Left kidney (tissue), 2 donors: ENCODE data around the gene MMP12. TPM values are rescaled to one million over a fixed set of nuclear protein-coding genes. Genes with fewer than 3 reads are reported as not detected.

ENCODE experiments used
- DNase-seq: peaks from one replicate; pipeline ENCODE4 v3.0.0-alpha.2; 2013
- polyA plus RNA-seq: library from polyadenylated mRNA; unstranded; fragments of 120-200 nt; gene quantifications from one replicate; pipeline ENCODE4 v1.2.1, GENCODE V29; 2013; ENCODE audit not compliant: insufficient read length

MMP12 gene
- polyA plus RNA-seq, 1 donor = 4.4 TPM

DNA sequence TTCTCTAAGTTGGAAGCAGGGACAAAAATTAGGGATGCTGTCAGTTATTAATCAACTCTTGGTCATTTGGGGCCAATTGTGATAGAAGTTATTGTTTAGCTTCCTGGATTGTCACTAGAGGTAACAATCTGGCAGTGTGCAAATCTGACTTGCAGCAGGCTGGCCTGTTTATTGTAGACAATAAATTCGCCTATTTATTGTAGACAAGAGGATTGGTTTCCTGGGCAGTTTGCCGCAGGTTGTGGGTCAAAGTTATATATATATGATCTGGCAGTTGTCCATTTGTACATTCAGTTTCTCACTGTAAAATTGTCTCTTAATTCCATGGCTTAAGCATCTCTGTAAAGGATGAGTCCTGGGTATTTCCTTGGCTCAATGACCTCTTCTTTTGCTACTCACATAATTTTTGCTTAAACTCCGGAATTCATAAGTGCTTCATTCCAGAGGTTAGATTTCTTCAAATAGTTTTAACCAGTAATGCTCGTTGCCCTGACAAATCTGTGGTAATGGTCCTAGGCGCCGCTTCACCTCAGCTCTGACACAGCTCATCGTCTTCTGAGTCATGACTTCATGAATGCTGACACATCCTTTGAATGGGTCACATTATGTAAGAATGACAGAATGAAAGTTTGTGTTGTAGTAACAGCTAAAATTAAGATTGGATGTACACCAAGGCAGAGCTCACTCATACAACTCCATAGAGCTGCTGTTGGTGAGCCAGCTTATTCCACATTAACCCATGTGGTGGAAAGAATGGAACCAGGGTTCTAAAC is 23.6 kb downstream of the MMP12 start:
- no peak for DNase-seq

DNA sequence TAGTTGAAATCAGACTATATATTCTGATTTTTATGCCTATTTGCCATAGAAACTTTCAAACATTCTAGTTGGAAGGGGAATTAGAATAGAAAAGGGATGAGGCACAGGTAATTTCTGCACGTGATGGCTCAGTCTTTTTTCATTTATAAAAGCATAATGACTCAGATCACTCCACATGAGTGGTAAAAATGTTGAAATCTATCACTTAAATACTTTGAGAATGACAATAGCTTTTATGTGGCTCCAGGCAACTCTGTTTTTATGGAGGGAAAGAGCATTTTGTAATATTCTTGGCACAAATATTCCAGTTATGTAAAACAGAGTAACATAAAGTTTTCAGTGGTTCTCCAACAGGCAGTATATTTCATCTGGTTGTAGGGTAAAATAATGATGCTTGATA is 25.5 kb downstream of the MMP12 start:
- no peak for DNase-seq

DNA sequence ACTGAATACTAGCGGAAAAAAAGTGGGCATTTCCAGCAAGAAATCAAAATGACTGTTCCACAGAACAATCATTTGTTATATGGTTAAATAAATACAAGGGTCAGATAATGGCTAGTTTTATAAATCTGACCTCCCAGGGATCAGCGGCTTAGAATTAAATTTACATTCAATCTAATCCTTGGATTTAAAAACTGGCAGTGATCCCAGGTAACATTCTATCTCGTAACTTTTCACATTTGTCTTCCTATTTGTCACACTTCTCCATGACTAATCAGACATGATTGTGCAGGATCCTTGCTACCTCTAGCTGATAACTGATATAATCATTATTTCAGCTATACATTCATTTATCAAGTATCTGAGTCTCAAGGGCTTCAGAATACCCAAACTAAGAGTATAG is 28.5 kb downstream of the MMP12 start:
- DNase-seq = no peak

DNA sequence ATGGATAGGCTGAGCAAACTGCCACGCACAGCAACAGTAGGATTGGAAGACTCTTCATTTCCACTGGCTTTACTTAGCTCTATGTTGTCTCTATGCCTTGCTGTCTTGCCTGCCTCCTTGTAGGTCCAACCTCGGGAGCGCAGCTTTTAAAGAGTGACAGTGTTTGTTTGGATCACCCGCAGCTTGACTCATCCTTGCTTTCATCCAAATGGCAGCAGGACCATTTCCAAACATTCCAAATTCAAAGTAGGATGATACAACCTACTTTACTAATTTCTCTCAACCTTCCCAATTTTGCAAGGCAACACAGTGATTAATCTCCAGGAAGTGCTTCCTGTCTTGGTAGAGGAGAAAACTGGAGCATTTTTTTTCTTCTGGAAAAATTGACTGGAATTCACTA is 31.3 kb downstream of the MMP12 start, which contains the start of gene MMP3:
MMP3 (minus strand) TSS at position 121 of the 400 bp plus-strand sequence; CDS start at position 58, 63 bp downstream.
- DNase-seq = no peak

DNA sequence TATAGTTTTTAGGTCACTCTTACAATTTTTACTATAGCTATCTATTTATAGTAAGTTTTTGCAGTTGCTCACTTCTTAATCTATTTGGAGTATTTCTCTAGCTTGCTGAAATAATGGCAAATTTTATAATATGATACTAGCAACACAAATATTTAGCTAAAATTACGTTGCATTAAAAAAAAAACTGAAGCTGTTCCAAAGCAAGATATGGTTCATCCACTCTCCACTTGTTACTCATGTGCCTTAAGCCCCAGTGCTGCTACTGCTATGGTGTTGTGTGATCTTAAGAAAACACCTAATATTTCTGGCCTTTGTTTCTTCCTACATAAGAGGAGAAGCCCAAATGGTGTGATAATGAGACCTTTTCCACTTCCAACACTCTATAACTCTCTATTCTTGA is 31.9 kb downstream of the MMP12 start:
- DNase-seq = no peak

DNA sequence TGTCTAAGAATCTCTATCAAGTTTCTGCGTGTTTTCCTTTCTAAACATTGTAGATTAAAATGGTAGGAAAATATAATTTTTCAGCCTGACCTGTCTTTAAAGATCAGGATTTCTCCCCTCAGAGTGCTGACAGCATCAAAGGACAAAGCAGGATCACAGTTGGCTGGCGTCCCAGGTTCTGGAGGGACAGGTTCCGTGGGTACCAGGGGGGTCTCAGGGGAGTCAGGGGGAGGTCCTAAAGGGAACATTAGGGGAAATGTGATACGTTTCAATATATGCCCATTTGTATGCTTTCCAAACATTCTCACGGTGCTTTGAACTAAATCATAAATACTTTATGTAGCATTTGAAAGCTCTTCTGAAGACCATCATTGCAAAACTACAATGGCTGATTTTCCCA is 34.8 kb downstream of the MMP12 start:
- no peak for DNase-seq

DNA sequence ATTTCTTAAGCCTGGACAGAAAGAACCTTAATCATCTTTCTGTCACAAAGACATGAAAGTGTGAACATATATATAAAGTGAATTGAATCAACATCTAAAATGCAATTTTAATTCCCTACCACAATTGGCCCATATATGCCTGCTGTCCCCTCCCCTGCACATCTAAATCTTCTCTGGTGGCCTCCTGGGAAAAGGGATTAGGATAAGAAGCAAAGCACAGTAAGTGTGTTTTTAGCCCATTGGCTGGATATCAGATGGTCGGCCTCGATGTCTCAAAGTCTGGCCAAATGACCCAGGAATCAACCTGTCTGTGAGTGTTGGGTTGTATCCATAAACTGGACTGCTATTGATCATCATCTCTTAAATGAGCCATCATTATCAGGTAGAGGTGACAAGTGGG is 37.1 kb downstream of the MMP12 start:
- no peak for DNase-seq

DNA sequence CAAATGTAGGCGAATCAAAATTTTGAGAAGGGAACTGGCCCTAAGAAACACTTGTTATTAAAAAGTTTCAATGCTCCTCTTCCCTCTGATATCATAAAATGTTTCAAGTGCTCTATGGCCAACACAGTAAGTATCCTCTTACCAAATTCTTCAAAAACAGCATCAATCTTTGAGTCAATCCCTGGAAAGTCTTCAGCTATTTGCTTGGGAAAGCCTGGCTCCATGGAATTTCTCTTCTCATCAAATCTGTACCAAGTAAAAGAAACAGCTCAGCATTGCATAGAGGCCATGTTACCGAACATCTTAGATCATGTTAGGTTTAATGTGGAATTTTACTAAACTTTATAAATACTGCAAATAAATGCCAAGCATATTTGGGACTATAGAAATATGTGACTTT is 37.6 kb downstream of the MMP12 start:
- no peak for DNase-seq

DNA sequence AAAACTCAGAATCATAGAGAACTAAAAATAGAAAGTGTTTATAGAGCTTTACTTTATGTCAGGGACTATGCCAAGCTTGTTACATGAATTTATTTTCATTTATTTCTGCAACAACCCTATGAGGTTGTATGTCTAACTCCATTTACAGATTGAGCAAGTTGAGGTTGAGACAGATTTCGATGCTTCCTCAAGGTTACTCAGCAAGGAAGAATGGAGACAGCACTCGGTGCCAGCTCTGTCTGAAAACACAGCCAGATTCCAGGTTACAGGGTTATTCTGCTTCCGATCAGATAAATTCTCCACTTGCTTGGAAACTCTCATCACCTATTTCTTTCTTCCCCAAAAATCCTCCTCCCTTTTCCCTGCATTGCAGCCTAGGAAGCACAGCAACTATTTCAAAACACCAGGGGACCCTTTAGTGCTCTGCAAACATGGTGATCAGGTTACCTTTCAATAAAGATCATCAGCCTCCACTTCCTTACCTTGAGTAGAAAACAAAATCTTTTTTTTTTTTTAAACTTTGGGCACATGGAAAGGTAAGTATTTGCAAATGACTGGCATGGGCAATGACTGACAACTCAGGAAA is 38.4 kb downstream of the MMP12 start:
- DNase-seq = no peak

DNA sequence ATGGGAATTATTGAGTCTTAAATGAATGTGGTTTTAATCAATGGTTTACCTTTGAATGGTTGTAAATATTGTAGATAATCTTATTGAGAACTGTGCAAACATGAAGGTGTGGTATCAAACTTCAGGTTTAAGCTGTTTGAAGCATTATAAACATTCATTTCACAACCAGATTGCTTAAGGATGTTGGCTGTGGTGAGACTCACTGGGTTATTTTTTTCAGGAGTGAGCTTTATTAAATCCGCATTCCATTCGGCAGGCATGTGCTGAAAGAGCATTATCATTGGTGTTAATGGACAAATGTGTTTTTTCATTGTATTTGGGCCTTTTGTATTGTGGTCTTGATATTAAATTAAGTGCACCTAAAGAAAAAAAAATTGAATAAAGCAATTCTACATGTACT is 41.1 kb downstream of the MMP12 start:
- no peak for DNase-seq

DNA sequence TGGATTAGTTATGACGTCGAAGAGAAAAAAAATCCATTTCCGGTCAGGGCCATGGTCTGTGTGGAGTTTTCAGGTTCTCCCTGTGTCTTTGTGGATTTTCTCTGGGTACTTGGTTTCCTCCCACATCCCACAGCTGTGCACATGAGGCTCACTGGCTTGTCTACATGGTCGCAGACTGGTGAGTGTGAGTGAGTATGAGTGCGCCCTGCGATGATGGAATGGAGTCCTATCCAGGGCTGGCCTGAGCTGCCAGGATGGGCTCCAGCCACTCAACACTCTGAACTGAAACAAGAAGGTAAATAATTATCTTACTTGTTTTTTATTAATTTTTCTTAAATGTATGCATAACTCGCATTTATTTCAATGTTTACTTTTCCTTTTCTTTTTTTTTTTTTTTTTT is 42.2 kb downstream of the MMP12 start:
- DNase-seq = no peak

DNA sequence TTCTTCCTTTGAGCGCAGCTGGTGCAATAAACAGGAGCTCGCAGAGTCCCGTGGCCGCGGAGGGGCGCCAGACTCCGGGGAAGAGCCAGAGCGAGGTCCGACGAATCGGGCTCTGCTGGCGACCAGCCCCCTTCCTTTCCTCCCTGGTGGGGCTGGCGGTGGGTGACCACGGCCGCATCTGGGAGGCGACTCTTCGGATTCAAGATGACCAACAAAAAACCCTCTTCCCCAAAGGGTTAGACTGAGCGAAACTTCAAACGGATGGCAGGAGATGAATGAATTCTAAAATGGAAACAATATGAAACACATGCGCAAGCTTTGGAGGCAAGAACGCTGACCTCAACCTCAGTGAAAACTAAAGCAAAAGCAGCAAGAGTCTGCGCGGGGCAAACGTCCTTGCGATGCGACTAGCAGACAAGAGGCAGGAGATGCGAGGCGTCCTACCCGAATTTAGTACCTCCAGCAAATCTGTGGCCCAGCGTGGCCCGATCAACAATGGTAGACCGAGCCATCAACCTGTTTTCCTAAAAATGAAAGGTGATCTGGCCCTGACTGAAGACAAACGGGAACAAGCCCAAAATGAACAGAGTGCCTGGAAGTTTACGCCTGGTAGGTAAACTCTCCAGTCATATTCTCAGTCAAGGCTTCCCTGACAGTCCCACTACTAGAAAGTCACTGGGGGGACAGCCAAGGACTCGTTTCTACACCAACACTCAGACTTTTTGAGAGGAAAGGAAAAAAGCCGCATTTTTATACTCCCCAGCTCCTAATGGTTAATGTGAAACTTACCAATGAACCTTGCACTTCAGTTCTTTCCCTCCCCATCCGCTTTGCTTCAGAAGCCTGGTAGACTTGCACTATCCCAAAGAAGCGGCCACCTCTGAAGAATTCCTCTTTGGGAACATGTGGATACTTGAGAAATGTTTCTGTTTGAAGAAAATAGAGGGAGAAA is 43.0 kb downstream of the MMP12 start:
- peak; percentile 28 for DNase-seq

DNA sequence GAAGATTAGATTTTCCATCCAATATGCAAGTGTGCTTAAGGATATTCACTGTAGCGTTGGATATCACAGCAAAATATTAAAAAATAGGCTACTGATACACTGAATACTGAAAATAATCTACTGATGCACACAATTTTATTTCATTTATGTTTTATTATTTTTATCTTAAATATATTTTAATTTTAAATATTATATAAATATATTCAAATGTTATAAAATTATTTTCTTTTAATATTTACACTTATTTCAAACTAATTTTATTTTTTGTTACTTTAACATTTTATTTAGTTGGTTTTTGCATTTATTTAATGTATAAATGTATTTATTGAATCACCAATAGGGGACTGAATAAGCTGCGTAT is 43.7 kb downstream of the MMP12 start:
- DNase-seq = no peak

DNA sequence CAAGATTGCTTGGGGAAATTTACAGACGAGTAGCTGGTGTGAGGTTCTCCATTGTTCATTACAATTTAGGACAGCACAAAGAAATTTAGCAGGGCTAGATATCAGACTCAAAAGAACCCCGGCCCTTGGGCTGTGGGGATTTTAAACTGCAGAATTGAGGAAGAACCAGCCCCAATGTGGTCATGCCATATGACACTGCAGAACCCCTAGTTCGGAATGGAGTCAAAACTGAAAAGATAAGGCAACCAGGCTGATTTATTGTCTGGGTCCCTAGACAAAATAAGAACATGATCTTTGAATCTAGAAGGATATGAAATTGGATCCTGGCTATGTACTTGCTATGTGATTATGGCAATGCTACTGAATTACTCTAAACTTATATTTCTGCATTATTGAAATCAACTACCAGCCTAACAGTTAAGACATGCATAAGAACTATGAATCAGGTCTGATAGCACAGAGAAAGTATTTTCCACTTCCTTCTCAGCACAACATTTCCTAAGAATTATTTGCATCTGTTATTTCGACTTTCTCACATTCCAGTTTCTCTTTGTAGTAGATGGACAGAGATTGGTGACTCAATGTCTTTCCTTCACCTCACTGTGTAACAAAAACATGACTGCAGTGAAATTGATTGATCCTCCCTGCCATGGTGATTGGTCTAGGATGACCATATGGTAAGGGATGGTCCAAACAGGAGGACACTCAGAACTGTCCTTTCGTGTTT is 44.6 kb downstream of the MMP12 start:
- no peak for DNase-seq

DNA sequence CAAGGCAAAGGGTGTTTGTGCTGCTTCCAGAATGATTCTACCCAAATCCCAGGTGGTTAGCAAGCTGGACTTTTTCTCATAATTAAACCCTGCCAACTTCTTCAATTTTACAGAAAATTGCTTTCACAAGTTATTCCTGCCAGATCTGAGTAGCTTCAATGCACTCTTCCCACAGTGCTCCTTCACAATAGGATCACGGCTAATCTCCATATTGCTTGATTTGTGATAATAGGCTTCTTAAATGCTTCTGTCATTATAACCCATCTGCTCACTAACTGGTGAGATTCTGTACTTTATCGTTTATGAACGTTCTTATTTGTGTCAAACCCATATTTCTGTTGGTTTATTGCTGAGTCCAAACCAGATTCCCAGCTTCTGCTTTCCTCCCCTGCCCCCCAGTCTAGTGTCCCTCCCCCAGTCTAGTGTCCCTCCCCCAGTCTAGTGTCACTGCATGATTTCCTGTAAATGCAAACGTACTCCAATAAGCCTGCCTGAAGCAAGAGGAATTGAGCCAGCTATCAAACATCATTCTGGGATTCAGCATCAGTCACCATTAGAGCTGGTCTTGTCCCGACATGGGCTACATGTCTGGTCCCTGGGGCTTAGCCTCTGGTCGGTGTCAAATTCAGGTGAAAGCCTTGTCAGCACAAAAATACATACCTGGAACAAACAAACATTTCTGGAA is 45.3 kb downstream of the MMP12 start:
- DNase-seq = no peak

DNA sequence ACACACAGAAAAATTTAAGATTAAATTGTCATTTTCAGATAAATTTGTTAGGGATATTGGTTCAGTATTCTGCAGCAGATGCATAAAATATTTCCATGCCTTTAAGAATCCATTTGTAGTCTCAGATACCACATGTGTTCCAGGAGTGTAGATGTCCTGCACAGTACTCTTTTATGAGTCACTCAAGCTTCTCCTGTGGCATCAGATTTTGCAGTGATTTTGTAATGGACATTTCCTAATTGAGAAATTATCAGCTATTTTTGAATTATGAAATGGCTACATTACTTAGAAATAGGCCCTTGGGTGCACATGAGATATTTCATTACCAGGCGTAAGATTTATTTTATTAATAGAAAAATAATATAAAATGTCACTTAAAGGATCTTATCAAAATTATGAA is 50.2 kb downstream of the MMP12 start:
- no peak for DNase-seq

DNA sequence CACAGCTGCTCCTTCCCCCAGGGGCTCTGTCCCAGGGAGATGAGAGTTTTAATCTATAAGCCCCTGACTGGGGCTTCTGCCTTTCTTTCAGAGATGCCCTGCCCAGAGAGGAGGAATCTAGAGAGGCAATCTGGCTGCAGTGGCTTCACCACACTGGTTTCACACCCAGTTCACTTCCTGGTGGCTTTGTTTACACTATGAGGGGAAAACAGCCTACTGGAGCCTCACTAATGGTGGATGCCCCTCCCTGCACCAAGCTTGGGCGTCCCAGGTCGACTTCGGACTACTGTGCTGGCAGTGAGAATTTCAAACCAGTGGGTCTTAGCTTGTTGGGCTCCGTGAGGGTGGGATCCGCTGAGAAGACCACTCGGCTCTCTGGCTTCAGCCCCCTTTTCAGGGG is 55.3 kb downstream of the MMP12 start:
- no peak for DNase-seq

DNA sequence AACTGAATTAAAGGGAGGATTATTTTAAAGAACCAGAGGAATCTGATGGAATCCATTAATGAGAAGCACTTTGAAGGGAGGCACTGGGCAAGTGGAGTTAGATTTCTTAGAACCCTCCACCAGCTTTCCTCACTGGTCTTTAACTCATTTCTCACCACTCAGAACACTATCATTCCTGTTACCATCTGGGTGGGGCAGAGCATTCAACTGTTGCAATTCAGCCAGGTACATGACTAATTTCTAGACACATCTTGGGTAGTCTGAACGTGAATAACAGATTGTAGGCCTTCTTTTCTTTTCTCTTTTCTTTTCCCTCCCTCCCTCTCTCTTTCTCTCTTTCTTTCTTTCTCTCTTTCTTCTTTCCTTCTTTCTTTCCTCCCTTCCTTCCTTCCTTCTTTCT is 61.3 kb downstream of the MMP12 start:
- DNase-seq = no peak
